ENCODE data around the gene A4GALT. TPM values are rescaled to one million over a fixed set of nuclear protein-coding genes. Genes with fewer than 3 reads are reported as not detected.

A4GALT gene
- total and polyA plus RNA-seq, 10 of the 15 experiments (the other 5 are each of a cell fraction or from before 2014, with no cell fraction given) = 0.04 to 3.9 (median 2.3) TPM; not detected in 1

GRCh38 chr22:42724062-42724461, 3.4 kb upstream of the A4GALT start:
- DNase-seq (ENCODE audit: low read depth, low spot score) (no peak), ATAC-seq (no peak), FAIRE-seq (no peak)
- POLR2A ChIA-PET = interaction anchor here (0.8 kb wide), 1 partner anchor 24 kb away, joined by 3 read pairs; no protein-coding TSS in a partner anchor
- no TSS peak for BruUV-seq (replicated peaks)
- no peaks in the 10 kb centered on the region for H4K20me1 ChIP-seq (ENCODE audit: control insufficient read depth, insufficient read depth)
- RAD21 ChIA-PET (ENCODE audit: unreplicated experiment) = no interaction called here
- H3K9ac ChIP-seq (ENCODE audit: control insufficient read depth, insufficient read depth, low read length) = no peak overlapping the region
- no peaks in the 10 kb centered on the region; a peak in 1 of 4 replicates for H3K27me3 ChIP-seq (replicated peaks in 1 of 2; ENCODE audit: control insufficient read depth in 2 of 2, insufficient read depth in 2 of 2, low read length in 1 of 2)
- no peaks in the 10 kb centered on the region for H3K36me3 ChIP-seq (ENCODE audit: control insufficient read depth in 2 of 2, insufficient read depth in 2 of 2, low read length in 1 of 2)
- no peak overlapping the region for H2AFZ ChIP-seq (ENCODE audit: control insufficient read depth, low read depth, low read length)
- CTCF ChIA-PET = interaction anchor here (0.6 kb wide), 1 partner anchor 301 kb away, joined by 3 read pairs; no protein-coding TSS in a partner anchor
- no peaks in the 10 kb centered on the region for H3K9me3 ChIP-seq (replicated peaks; ENCODE audit: control insufficient read depth, insufficient read depth, low read length)
- 41% methylated on average over 5 of the region's 5 CpGs for WGBS (ENCODE audit: insufficient coverage, insufficient replicate concordance, low lambda C conversion rate, missing lambda C conversion rate)
- TF ChIP-seq POLR2AphosphoS5 (IDR thresholded peaks at IDR 0.05; ENCODE audit: low read length) (no peak), JUNB (IDR thresholded peaks at IDR 0.05) (no peak), CREB1 (IDR thresholded peaks at IDR 0.05; ENCODE audit: low read depth) (no peak), FOXM1 (IDR thresholded peaks at IDR 0.05; ENCODE audit: low read depth, low read length) (no peak), STAT3 (IDR thresholded peaks at IDR 0.05; ENCODE audit: low read depth, low read length) (no peak), TARDBP (IDR thresholded peaks at IDR 0.05; ENCODE audit: borderline replicate concordance) (no peak), LARP7 (IDR thresholded peaks at IDR 0.05) (no peak), ZNF384 (IDR thresholded peaks at IDR 0.05; ENCODE audit: borderline replicate concordance, low read depth, low read length) (no peak), WRNIP1 (IDR thresholded peaks at IDR 0.05; ENCODE audit: borderline replicate concordance, low read depth, low read length) (no peak), BACH1 (IDR thresholded peaks at IDR 0.05; ENCODE audit: borderline replicate concordance) (no peak), MEF2A (IDR thresholded peaks at IDR 0.05; ENCODE audit: insufficient read depth, low read depth, low read length) (no peak), MYB (IDR thresholded peaks at IDR 0.05; ENCODE audit: borderline replicate concordance, low read depth, low read length) (no peak), ATF7 (IDR thresholded peaks at IDR 0.05; ENCODE audit: low read depth) (no peak)
- TF ChIP-seq, protein P1, sequence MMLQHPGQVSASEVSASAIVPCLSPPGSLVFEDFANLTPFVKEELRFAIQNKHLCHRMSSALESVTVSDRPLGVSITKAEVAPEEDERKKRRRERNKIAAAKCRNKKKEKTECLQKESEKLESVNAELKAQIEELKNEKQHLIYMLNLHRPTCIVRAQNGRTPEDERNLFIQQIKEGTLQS (IDR thresholded peaks at IDR 0.05; ENCODE audit: borderline replicate concordance, extremely low read depth, low read depth, low read length) = no peak
- TF ChIP-seq, protein P2, sequence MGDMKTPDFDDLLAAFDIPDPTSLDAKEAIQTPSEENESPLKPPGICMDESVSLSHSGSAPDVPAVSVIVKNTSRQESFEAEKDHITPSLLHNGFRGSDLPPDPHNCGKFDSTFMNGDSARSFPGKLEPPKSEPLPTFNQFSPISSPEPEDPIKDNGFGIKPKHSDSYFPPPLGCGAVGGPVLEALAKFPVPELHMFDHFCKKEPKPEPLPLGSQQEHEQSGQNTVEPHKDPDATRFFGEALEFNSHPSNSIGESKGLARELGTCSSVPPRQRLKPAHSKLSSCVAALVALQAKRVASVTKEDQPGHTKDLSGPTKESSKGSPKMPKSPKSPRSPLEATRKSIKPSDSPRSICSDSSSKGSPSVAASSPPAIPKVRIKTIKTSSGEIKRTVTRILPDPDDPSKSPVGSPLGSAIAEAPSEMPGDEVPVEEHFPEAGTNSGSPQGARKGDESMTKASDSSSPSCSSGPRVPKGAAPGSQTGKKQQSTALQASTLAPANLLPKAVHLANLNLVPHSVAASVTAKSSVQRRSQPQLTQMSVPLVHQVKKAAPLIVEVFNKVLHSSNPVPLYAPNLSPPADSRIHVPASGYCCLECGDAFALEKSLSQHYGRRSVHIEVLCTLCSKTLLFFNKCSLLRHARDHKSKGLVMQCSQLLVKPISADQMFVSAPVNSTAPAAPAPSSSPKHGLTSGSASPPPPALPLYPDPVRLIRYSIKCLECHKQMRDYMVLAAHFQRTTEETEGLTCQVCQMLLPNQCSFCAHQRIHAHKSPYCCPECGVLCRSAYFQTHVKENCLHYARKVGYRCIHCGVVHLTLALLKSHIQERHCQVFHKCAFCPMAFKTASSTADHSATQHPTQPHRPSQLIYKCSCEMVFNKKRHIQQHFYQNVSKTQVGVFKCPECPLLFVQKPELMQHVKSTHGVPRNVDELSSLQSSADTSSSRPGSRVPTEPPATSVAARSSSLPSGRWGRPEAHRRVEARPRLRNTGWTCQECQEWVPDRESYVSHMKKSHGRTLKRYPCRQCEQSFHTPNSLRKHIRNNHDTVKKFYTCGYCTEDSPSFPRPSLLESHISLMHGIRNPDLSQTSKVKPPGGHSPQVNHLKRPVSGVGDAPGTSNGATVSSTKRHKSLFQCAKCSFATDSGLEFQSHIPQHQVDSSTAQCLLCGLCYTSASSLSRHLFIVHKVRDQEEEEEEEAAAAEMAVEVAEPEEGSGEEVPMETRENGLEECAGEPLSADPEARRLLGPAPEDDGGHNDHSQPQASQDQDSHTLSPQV (IDR thresholded peaks at IDR 0.05) = no peak
- TF ChIP-seq, protein P3, sequence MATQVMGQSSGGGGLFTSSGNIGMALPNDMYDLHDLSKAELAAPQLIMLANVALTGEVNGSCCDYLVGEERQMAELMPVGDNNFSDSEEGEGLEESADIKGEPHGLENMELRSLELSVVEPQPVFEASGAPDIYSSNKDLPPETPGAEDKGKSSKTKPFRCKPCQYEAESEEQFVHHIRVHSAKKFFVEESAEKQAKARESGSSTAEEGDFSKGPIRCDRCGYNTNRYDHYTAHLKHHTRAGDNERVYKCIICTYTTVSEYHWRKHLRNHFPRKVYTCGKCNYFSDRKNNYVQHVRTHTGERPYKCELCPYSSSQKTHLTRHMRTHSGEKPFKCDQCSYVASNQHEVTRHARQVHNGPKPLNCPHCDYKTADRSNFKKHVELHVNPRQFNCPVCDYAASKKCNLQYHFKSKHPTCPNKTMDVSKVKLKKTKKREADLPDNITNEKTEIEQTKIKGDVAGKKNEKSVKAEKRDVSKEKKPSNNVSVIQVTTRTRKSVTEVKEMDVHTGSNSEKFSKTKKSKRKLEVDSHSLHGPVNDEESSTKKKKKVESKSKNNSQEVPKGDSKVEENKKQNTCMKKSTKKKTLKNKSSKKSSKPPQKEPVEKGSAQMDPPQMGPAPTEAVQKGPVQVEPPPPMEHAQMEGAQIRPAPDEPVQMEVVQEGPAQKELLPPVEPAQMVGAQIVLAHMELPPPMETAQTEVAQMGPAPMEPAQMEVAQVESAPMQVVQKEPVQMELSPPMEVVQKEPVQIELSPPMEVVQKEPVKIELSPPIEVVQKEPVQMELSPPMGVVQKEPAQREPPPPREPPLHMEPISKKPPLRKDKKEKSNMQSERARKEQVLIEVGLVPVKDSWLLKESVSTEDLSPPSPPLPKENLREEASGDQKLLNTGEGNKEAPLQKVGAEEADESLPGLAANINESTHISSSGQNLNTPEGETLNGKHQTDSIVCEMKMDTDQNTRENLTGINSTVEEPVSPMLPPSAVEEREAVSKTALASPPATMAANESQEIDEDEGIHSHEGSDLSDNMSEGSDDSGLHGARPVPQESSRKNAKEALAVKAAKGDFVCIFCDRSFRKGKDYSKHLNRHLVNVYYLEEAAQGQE (IDR thresholded peaks at IDR 0.05; ENCODE audit: low read depth, low read length) = no peak
- intact Hi-C loops (cut with micrococcal nuclease; ENCODE audit: unreplicated experiment) = no loop called here
- H3K4me2 ChIP-seq (ENCODE audit: control insufficient read depth, insufficient read depth) = no peak overlapping the region
- H3K4me1 ChIP-seq (ENCODE audit: control insufficient read depth, insufficient read depth, low read length) = peaks cover 10% of the 10 kb centered on the region
- no peak overlapping the region for H3K4me3 ChIP-seq
- no peak overlapping the region for H3K27ac ChIP-seq (ENCODE audit: control insufficient read depth, insufficient read depth)
- in situ Hi-C loops (cut with MboI) = no loop called here
- H3K79me2 ChIP-seq (ENCODE audit: control insufficient read depth, insufficient read depth, low read length) = peaks cover 12% of the 10 kb centered on the region
- SMC1A ChIA-PET (ENCODE audit: uncharacterized antibody, unreplicated experiment) = no interaction called here
